ENCODE data around the gene BZW2.

- TF ChIP-seq POLR2A (IDR thresholded peaks at IDR 0.05) (no peak), CTCF (IDR thresholded peaks at IDR 0.05) (no peak)
These were observed 88.3 kb downstream of the BZW2 start for GRCh38 chr7:16734148-16734726.

Data from stomach (tissue), 4 donors.